B cell (primary cell): ENCODE measurements around the gene HSCB. TPM values are rescaled to one million over a fixed set of nuclear protein-coding genes. Genes with fewer than 3 reads are reported as not detected.

Experiments
- ATAC-seq: fragments of 200-7000 bp; cut with Tn5 transposase; one replicate; pipeline ENCODE4 v1.10.0; 2021; ENCODE audit warnings: low read depth, mild to moderate bottlenecking, moderate number of reproducible peaks, moderate library complexity
- CTCF ChIA-PET: fragments of 350-600 bp; sonication (Branson Sonifier 250); formaldehyde crosslinking; loops from one replicate; lab custom pipeline; 2021; ENCODE audit warnings: antibody characterized with exemption, inconsistent platforms; lab: Charles Lee
- POLR2A ChIA-PET: fragments of 350-600 bp; sonication (Branson Sonifier 250); formaldehyde crosslinking; loops from one replicate; lab custom pipeline; 2021; ENCODE audit warnings: antibody characterized with exemption; lab: Charles Lee
- DNase-seq: peaks from one replicate; pipeline ENCODE4 v3.0.0; 2013
- H2AFZ ChIP-seq: 2 replicates; pipeline ENCODE4 v1.6.1; 2012; ENCODE audit warnings: mild to moderate bottlenecking, low read depth, low read length; ENCODE audit not compliant: insufficient read depth, poor library complexity, severe bottlenecking
- H3K27ac ChIP-seq, 2 donors: 1 replicate in 1 of 2; 2 replicates in 1 of 2; pipeline ENCODE4 v1.5.1; 2012 to 2013; ENCODE audit warnings: low read length in 2 of 2, mild to moderate bottlenecking in 2 of 2, moderate library complexity in 1 of 2
- H3K27me3 ChIP-seq, 4 experiments: fragments of 200-600 bp in 1 of 4; sonication (generic) in 1 of 4; replicated peaks in 1 of 4; 1 replicate in 2 of 4; 2 replicates in 2 of 4; pipeline versions ENCODE4 v1.6.1 to v1.7.0; 2013 to 2016; ENCODE audit warnings: low read length in 3 of 4, mild to moderate bottlenecking in 2 of 4, mixed read lengths in 1 of 4, moderate library complexity in 1 of 4; ENCODE audit not compliant: insufficient read depth in 4 of 4, control insufficient read depth in 3 of 4; ENCODE audit errors: control extremely low read depth in 1 of 4
- H3K36me3 ChIP-seq, 2 experiments: replicated peaks in 1 of 2; 1 replicate in 1 of 2; 2 replicates in 1 of 2; pipeline versions ENCODE4 v1.6.1 to v1.7.1; 2013; ENCODE audit warnings: low read length in 1 of 2; ENCODE audit not compliant: insufficient read depth in 2 of 2, control insufficient read depth in 1 of 2; ENCODE audit errors: control extremely low read depth in 1 of 2, extremely low read depth in 1 of 2
- H3K4me1 ChIP-seq, 2 donors: fragments of 200-600 bp in 1 of 2; sonication (generic) in 1 of 2; 1 replicate in 1 of 2; 2 replicates in 1 of 2; pipeline versions ENCODE4 v1.5.1 to v1.6.1; 2013 to 2017; ENCODE audit warnings: low read length in 2 of 2; ENCODE audit not compliant: control insufficient read depth in 2 of 2, insufficient read depth in 2 of 2
- H3K4me2 ChIP-seq: replicated peaks from 2 replicates; pipeline ENCODE3; 2012; ENCODE audit warnings: mild to moderate bottlenecking, low read depth, low read length; ENCODE audit not compliant: poor library complexity, severe bottlenecking
- H3K4me3 ChIP-seq, 5 experiments: fragments of 200-600 bp in 1 of 5; sonication (generic) in 1 of 5; 1 replicate in 3 of 5; 2 replicates in 2 of 5; pipeline versions ENCODE4 v1.5.1 to v1.7.0; 2011 to 2016; ENCODE audit warnings: low read length in 4 of 5, mild to moderate bottlenecking in 4 of 5, low read depth in 2 of 5, control low read depth in 1 of 5, moderate library complexity in 1 of 5; ENCODE audit not compliant: insufficient read depth in 1 of 5; ENCODE audit errors: control extremely low read depth in 1 of 5, extremely low read depth in 1 of 5
- H3K79me2 ChIP-seq: fragments of 200-600 bp; sonication (generic); one replicate; pipeline ENCODE4 v1.6.0; 2016; ENCODE audit warnings: low read length; ENCODE audit not compliant: control insufficient read depth, insufficient read depth
- H3K9ac ChIP-seq: fragments of 200-600 bp; sonication (generic); 2 replicates; pipeline ENCODE4 v1.6.1; 2017; ENCODE audit warnings: mild to moderate bottlenecking, low read length, moderate library complexity
- H3K9me3 ChIP-seq, 3 donors: one replicate each; pipeline versions ENCODE4 v1.6.1 to v1.7.1; 2013; ENCODE audit warnings: low read length in 2 of 3; ENCODE audit not compliant: control insufficient read depth in 2 of 3, insufficient read depth in 1 of 3; ENCODE audit errors: control extremely low read depth in 1 of 3
- H4K20me1 ChIP-seq: 2 replicates; pipeline ENCODE4 v1.6.0; 2012; ENCODE audit warnings: mild to moderate bottlenecking, low read length; ENCODE audit not compliant: insufficient read depth, control insufficient read depth, poor library complexity, severe bottlenecking
- H3K27ac Mint-ChIP-seq: one replicate; pipeline ENCODE4 v1.8.0; 2021; ENCODE audit warnings: mixed read lengths
- H3K27me3 Mint-ChIP-seq: one replicate; pipeline ENCODE4 v1.8.0; 2021; ENCODE audit warnings: mixed read lengths
- H3K4me1 Mint-ChIP-seq: one replicate; pipeline ENCODE4 v1.8.0; 2021; ENCODE audit warnings: mixed read lengths
- H3K4me3 Mint-ChIP-seq: one replicate; pipeline ENCODE4 v1.8.0; 2021; ENCODE audit warnings: mixed read lengths
- H3K9me3 Mint-ChIP-seq: one replicate; pipeline ENCODE4 v1.8.0; 2022; ENCODE audit warnings: mixed read lengths; ENCODE audit not compliant: insufficient read depth
- EZH2 ChIP-seq: IDR thresholded peaks from 2 replicates; pipeline ENCODE4 v1.6.1; 2012; ENCODE audit warnings: borderline replicate concordance, low read depth, mild to moderate bottlenecking, moderate library complexity, low read length; ENCODE audit not compliant: insufficient read depth, poor library complexity, severe bottlenecking
- WGBS: methylation state at CpG from one replicate; pipeline ENCODE4 v1.1.5; 2013; ENCODE audit warnings: missing lambda C conversion rate; ENCODE audit not compliant: insufficient coverage; 5-methylcytosine and 5-hydroxymethylcytosine counted together
- intact Hi-C: fragments of 100-400 bp; cut with micrococcal nuclease; formaldehyde crosslinking; loops from one replicate; pipeline ENCODE4 v1.10.0; 2022
- polyA plus RNA-seq: library from polyadenylated mRNA; depleted of rRNA; stranded (reverse); fragments of >200 nt; gene quantifications from 2 replicates; pipeline ENCODE4 v1.2.3, GENCODE V29; 2012
- total RNA-seq, 2 donors: library from RNA; stranded (reverse); fragments of 120-200 nt in 1 of 2; gene quantifications; 1 replicate in 1 of 2; 2 replicates in 1 of 2; pipeline versions ENCODE4 v1.2.3 to v1.2.4, GENCODE V29; 2013 to 2022
- TF ChIP-seq, protein P1 (sequence below): fragments of 200-600 bp; IDR thresholded peaks from one replicate; pipeline ENCODE4 v1.8.0; 2022; ENCODE audit warnings: antibody characterized with exemption, mild to moderate bottlenecking

HSCB gene
- total and polyA plus RNA-seq, 2 donors (not counting 1 experiment from before 2014, with no cell fraction given): 12.8 to 18.3 TPM

DNA sequence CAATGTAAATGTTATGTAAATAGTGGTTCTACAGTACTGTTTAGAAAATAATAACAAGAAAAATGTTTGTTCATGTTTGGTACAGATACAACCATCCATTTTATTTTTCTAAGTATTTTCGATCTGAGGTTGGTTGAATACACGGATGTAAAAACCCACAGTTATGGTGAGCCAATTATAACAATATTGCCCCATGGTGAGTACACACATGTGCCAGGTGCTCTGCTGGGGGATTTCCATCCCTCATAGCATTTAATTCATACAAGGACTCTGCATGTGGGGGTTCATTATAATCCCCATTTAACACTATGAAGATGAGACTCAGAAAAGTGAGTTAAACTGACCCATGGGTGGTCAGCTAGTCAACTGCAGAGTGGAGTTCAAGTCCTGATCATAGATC is 38.9 kb upstream of the HSCB start:
- Histone ChIP-seq H3K4me1 (peaks cover 33 to 38% of the 10 kb centered on the region in 2 donors), H3K27ac (no peak overlapping the region), H3K36me3 (peaks cover 0 to 4% of the 10 kb centered on the region in 2 experiments), H3K79me2 (peaks cover 4% of the 10 kb centered on the region), H3K9ac (no peak overlapping the region), H4K20me1 (no peaks in the 10 kb centered on the region), H3K4me2 (peak overlapping the region; percentile 43), H2AFZ (no peak overlapping the region), H3K9me3 (no peaks in the 10 kb centered on the region), H3K27me3 (no peaks in the 10 kb centered on the region), H3K4me3 (no peak overlapping the region)
- ChIA-PET CTCF (no interaction called here), POLR2A (no interaction called here)
- intact Hi-C loops: no loop called here
- TF ChIP-seq, protein P1, sequence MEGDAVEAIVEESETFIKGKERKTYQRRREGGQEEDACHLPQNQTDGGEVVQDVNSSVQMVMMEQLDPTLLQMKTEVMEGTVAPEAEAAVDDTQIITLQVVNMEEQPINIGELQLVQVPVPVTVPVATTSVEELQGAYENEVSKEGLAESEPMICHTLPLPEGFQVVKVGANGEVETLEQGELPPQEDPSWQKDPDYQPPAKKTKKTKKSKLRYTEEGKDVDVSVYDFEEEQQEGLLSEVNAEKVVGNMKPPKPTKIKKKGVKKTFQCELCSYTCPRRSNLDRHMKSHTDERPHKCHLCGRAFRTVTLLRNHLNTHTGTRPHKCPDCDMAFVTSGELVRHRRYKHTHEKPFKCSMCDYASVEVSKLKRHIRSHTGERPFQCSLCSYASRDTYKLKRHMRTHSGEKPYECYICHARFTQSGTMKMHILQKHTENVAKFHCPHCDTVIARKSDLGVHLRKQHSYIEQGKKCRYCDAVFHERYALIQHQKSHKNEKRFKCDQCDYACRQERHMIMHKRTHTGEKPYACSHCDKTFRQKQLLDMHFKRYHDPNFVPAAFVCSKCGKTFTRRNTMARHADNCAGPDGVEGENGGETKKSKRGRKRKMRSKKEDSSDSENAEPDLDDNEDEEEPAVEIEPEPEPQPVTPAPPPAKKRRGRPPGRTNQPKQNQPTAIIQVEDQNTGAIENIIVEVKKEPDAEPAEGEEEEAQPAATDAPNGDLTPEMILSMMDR: no peak
- TF ChIP-seq EZH2: no peak
- no peaks in the 10 kb centered on the region for H3K27me3 Mint-ChIP-seq
- peak overlapping the region; percentile 57 for H3K4me3 Mint-ChIP-seq
- no peak for ATAC-seq
- no CpG with 5 or more reads among the region's 2 CpGs for WGBS
- no peaks in the 10 kb centered on the region for H3K9me3 Mint-ChIP-seq
- H3K4me1 Mint-ChIP-seq: peaks cover 37% of the 10 kb centered on the region
- no peak overlapping the region for H3K27ac Mint-ChIP-seq
- peak; percentile 51 for DNase-seq

DNA sequence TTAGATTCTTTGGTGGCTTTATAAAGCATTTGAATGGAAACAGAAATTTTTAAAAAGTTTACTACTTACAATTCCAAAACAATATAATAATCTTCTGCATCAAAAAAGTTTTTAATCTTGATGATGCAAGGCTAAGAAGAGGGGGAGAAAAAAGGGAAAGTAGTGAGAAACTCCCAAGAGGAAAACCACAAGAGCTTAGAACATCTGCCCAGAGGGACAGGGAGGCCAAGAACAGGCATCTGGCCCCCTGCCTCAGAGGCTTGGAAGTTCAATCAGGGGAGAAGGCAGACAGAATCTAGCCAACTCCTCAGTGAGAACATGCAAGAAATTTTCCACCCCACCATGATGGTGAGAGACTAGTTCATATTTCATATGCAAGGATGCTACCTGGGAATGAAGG is 38.4 kb upstream of the HSCB start:
- H3K4me1 ChIP-seq: peaks cover 33 to 38% of the 10 kb centered on the region in 2 donors
- DNase-seq: no peak
- intact Hi-C loops: no loop called here
- peaks cover 37% of the 10 kb centered on the region for H3K4me1 Mint-ChIP-seq
- H3K9me3 Mint-ChIP-seq: no peaks in the 10 kb centered on the region
- no peak overlapping the region for H3K27ac ChIP-seq
- H3K4me2 ChIP-seq: peak overlapping the region; percentile 43
- H2AFZ ChIP-seq: no peak overlapping the region
- ATAC-seq: no peak
- no peak overlapping the region for H3K27ac Mint-ChIP-seq
- H3K4me3 Mint-ChIP-seq: no peak overlapping the region
- no peak overlapping the region for H3K9ac ChIP-seq
- no peaks in the 10 kb centered on the region for H3K27me3 ChIP-seq
- TF ChIP-seq, protein P1: no peak
- TF ChIP-seq EZH2: no peak
- H4K20me1 ChIP-seq: no peaks in the 10 kb centered on the region
- H3K27me3 Mint-ChIP-seq: no peaks in the 10 kb centered on the region
- H3K79me2 ChIP-seq: peaks cover 4% of the 10 kb centered on the region
- no peak overlapping the region for H3K4me3 ChIP-seq
- CTCF ChIA-PET: no interaction called here
- POLR2A ChIA-PET: no interaction called here
- peaks cover 0 to 4% of the 10 kb centered on the region in 2 experiments for H3K36me3 ChIP-seq
- no peaks in the 10 kb centered on the region for H3K9me3 ChIP-seq
